Endothelial cell of umbilical vein (primary cell): ENCODE data around the gene BHLHE23. TPM values are rescaled to one million over a fixed set of nuclear protein-coding genes. Genes with fewer than 3 reads are reported as not detected.

Experiments used
- BruUV-seq: library from RNA; stranded (reverse); fragments of 400-500 nt; replicated peaks from 2 replicates; lab custom pipeline; 2021; lab: Mats Ljungman, UMichigan
- CTCF ChIA-PET: fragments of 300-600, 350-600 bp; sonication (Branson Sonifier 250); formaldehyde crosslinking; loops from one replicate; lab custom pipeline; 2021; ENCODE audit warnings: antibody characterized with exemption, inconsistent platforms; lab: Charles Lee
- POLR2A ChIA-PET: fragments of 300-600, 350-600 bp; sonication (Branson Sonifier 250); formaldehyde crosslinking; loops from one replicate; lab custom pipeline; 2021; ENCODE audit warnings: antibody characterized with exemption, inconsistent platforms; lab: Charles Lee
- DNase-seq: peaks from one replicate; pipeline ENCODE4 v3.0.0-alpha.2; 2011; ENCODE audit warnings: low read depth, low spot score
- FAIRE-seq: peaks from 2 replicates; lab custom pipeline; 2011; peaks lifted over from hg19 to GRCh38; lab: Jason Lieb, UNC
- H2AFZ ChIP-seq: 2 replicates; pipeline ENCODE4 v1.6.0; 2012; ENCODE audit warnings: low read depth, low read length, control low read depth, inconsistent platforms
- H3K27ac ChIP-seq: 2 replicates; pipeline ENCODE4 v1.5.1; 2011; ENCODE audit warnings: low read depth, mild to moderate bottlenecking, control low read depth, low read length, moderate library complexity; ENCODE audit not compliant: insufficient read depth
- H3K27me3 ChIP-seq, 2 experiments: 2 replicates each; pipeline versions ENCODE4 v1.6.0 to v1.6.1; 2011; ENCODE audit warnings: low read length in 2 of 2, mixed read lengths in 1 of 2; ENCODE audit not compliant: control insufficient read depth in 2 of 2, insufficient read depth in 2 of 2
- H3K36me3 ChIP-seq, 2 experiments: 2 replicates in 1 of 2; 3 replicates in 1 of 2; pipeline ENCODE4 v1.5.1; 2011; ENCODE audit warnings: low read length in 2 of 2, mild to moderate bottlenecking in 1 of 2, moderate library complexity in 1 of 2; ENCODE audit not compliant: control insufficient read depth in 2 of 2, insufficient read depth in 2 of 2; ENCODE audit errors: extremely low read depth in 1 of 2
- H3K4me1 ChIP-seq: 3 replicates; pipeline ENCODE4 v1.5.1; 2011; ENCODE audit warnings: mild to moderate bottlenecking, low read length; ENCODE audit not compliant: control insufficient read depth, insufficient read depth; ENCODE audit errors: extremely low read depth
- H3K4me2 ChIP-seq: 2 replicates; pipeline ENCODE4 v1.6.1; 2011; ENCODE audit warnings: low read length, control low read depth, mixed read lengths; ENCODE audit not compliant: insufficient read depth
- H3K4me3 ChIP-seq, 3 experiments: fragments of 200-600 bp in 1 of 3; sonication (generic), shearing (Covaris generic) in 1 of 3; replicated peaks in 1 of 3; 2 replicates each; pipeline ENCODE4 v1.5.1; 2011 to 2016; ENCODE audit warnings: control low read depth in 3 of 3, low read length in 3 of 3, mild to moderate bottlenecking in 2 of 3, inconsistent platforms in 1 of 3, low read depth in 1 of 3, moderate library complexity in 1 of 3; ENCODE audit not compliant: insufficient read depth in 1 of 3
- H3K79me2 ChIP-seq: 2 replicates; pipeline ENCODE4 v1.6.0; 2012; ENCODE audit warnings: low read length, inconsistent platforms; ENCODE audit not compliant: control insufficient read depth, insufficient read depth
- H3K9ac ChIP-seq: replicated peaks from 2 replicates; pipeline ENCODE3; 2011; ENCODE audit warnings: low read length, control low read depth; ENCODE audit not compliant: insufficient read depth; ENCODE audit errors: extremely low read depth
- H3K9me1 ChIP-seq: replicated peaks from 3 replicates; pipeline ENCODE4 v1.6.0; 2011; ENCODE audit warnings: mild to moderate bottlenecking, low read length; ENCODE audit not compliant: control insufficient read depth, insufficient read depth; ENCODE audit errors: extremely low read depth
- H3K9me3 ChIP-seq: replicated peaks from 2 replicates; pipeline ENCODE4 v1.5.1; 2012; ENCODE audit warnings: low read length, inconsistent platforms; ENCODE audit not compliant: control insufficient read depth, insufficient read depth
- H4K20me1 ChIP-seq: replicated peaks from 2 replicates; pipeline ENCODE3; 2011; ENCODE audit warnings: mild to moderate bottlenecking, low read length; ENCODE audit not compliant: control insufficient read depth, insufficient read depth; ENCODE audit errors: extremely low read depth
- CTCF ChIP-seq, 2 donors: IDR thresholded peaks; 1 replicate in 1 of 2; 2 replicates in 1 of 2; pipeline ENCODE4 v1.5.1; 2011; ENCODE audit warnings: low read length in 2 of 2, mild to moderate bottlenecking in 2 of 2, moderate library complexity in 2 of 2, control low read depth in 1 of 2, inconsistent platforms in 1 of 2, low read depth in 1 of 2; ENCODE audit not compliant: insufficient read depth in 1 of 2; ENCODE audit errors: extremely low read depth in 1 of 2
- GATA2 ChIP-seq: IDR thresholded peaks from 2 replicates; pipeline ENCODE4 v1.7.0; 2011; ENCODE audit warnings: low read depth, mild to moderate bottlenecking, moderate library complexity, mixed read lengths, low read length; ENCODE audit not compliant: insufficient read length, insufficient read depth
- JUN ChIP-seq: IDR thresholded peaks from 2 replicates; pipeline ENCODE4 v1.6.1; 2011; ENCODE audit warnings: borderline replicate concordance, low read depth; ENCODE audit not compliant: insufficient read length, insufficient read depth
- MAX ChIP-seq: IDR thresholded peaks from 2 replicates; pipeline ENCODE4 v1.6.1; 2011; ENCODE audit not compliant: insufficient read depth, insufficient read length
- MYC ChIP-seq: IDR thresholded peaks from one replicate; pipeline ENCODE4 v1.6.1; 2011; ENCODE audit warnings: mild to moderate bottlenecking, low read depth, low read length
- POLR2AphosphoS5 ChIP-seq: IDR thresholded peaks from 2 replicates; pipeline ENCODE4 v1.6.1; 2012; ENCODE audit warnings: low read depth, mild to moderate bottlenecking, control low read depth, low read length, moderate library complexity; ENCODE audit not compliant: insufficient read depth
- dilution Hi-C: fragments of 300-500 bp; cut with MboI; formaldehyde crosslinking; loops from one replicate; pipeline ENCODE4 v1.15.0; 2019; ENCODE audit warnings: low sequenced_read_pairs; ENCODE audit not compliant: extremely low pct_ligation_motif_present
- intact Hi-C: fragments of 100-400 bp; cut with micrococcal nuclease; formaldehyde crosslinking; loops from one replicate; pipeline ENCODE4 v1.10.0; 2022
- polyA plus RNA-seq, 4 experiments: library from polyadenylated mRNA; depleted of rRNA in 3 of 4; stranded (reverse) in 3 of 4; unstranded in 1 of 4; fragments of >200 nt; gene quantifications; 2 replicates each; pipeline versions ENCODE4 v1.2.1 to v1.2.3, GENCODE V29; 2011 to 2012; ENCODE audit warnings: missing spikeins in 1 of 4
- total RNA-seq: library from RNA; stranded (reverse); gene quantifications from 2 replicates; pipeline ENCODE4 v1.2.3, GENCODE V29; 2021

The BHLHE23 gene
- total and polyA plus RNA-seq, 2 donors (not counting 3 experiments of a cell fraction or from before 2014, with no cell fraction given) = not detected

GRCh38 chr20:63015662-63016361 is 9.0 kb upstream of the BHLHE23 start:
- H3K36me3 ChIP-seq = no peaks in the 10 kb centered on the region
- H3K9me1 ChIP-seq = no peaks in the 10 kb centered on the region
- POLR2A ChIA-PET = no interaction called here
- no peak overlapping the region for H2AFZ ChIP-seq
- TF ChIP-seq POLR2AphosphoS5 = no peak
- TF ChIP-seq GATA2 = no peak
- no peak for TF ChIP-seq JUN
- no peak for TF ChIP-seq MAX
- no peak for TF ChIP-seq CTCF (IDR thresholded peaks at IDR 0.05; ENCODE audit: extremely low read depth in 1 of 2, insufficient read depth in 1 of 2, low read depth in 1 of 2, low read length in 2 of 2)
- no peak for TF ChIP-seq MYC
- H3K4me3 ChIP-seq = no peak overlapping the region
- dilution Hi-C loops (no loop called here), intact Hi-C loops (no loop called here)
- H3K4me1 ChIP-seq = no peaks in the 10 kb centered on the region
- FAIRE-seq (no peak), DNase-seq (no peak)
- H3K27ac ChIP-seq = no peak overlapping the region
- H3K79me2 ChIP-seq = no peaks in the 10 kb centered on the region
- no peak overlapping the region for H3K9ac ChIP-seq
- H3K27me3 ChIP-seq = peaks cover 30 to 35% of the 10 kb centered on the region in 2 experiments
- H3K4me2 ChIP-seq = no peak overlapping the region
- CTCF ChIA-PET = no interaction called here
- no peaks in the 10 kb centered on the region for H3K9me3 ChIP-seq
- BruUV-seq = no TSS peak
- H4K20me1 ChIP-seq = no peaks in the 10 kb centered on the region
